GM12801 (cell line): ENCODE data around the gene TGM6.

Experiments
- CTCF ChIP-seq: IDR thresholded peaks from one replicate; pipeline ENCODE4 v1.5.1; 2011; ENCODE audit warnings: control low read depth; ENCODE audit not compliant: insufficient read length; ENCODE audit errors: extremely low read depth

Gene TGM6

GRCh38 chr20:2380601-2381000, at the start of gene TGM6:
Gene TGM6, plus strand, starts transcription at chr20:2380901. Its CDS starts 68 bp downstream, at chr20:2380969.
- no peak for TF ChIP-seq CTCF

GRCh38 chr20:2331106-2331505, 49.6 kb upstream of the TGM6 start:
- no peak for TF ChIP-seq CTCF

GRCh38 chr20:2331901-2332565, 48.7 kb upstream of the TGM6 start:
- no peak for TF ChIP-seq CTCF

- TF ChIP-seq CTCF = no peak
Measured at GRCh38 chr20:2332711-2333110, 48.0 kb upstream of the TGM6 start.

- no peak for TF ChIP-seq CTCF
Measured at GRCh38 chr20:2333821-2334220, 46.9 kb upstream of the TGM6 start.

DNA sequence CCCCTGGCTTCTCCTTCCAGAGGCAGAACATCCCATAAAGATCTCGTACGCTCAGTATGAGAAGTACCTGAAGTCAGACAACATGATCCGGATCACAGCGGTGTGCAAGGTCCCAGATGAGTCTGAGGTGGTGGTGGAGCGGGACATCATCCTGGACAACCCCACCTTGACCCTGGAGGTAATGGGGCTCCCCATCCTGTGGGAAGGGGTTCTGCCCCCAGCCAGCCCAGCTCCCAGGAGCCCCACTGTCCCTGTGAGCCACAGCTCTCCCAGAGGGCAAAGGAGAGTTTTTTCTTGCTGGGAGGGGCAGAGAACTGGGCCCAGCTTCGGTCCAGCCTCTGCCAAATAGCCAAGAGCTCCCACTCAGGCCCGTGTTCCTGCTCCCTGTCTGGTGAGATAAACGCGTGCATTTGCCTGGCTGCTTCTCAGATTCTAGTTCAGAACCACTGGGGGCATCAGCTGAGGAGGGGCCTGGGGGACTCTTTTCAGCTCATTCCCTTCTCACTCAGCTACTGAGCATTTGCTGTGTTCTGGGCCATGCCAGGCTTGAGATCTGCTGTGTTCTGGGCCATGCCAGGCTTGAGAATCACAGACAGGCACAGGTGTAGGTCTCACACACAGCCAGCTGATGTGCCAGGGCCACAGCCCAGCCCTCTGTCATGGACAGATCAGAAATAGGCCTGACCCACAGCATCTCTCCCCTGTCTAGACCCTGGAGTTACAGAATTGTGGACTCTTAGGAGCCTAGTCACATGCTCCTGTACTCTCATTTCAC, 45.4 kb upstream of the TGM6 start:
- no peak for TF ChIP-seq CTCF

- TF ChIP-seq CTCF = no peak
Measured at GRCh38 chr20:2336471-2336870, 44.2 kb upstream of the TGM6 start.
